HepG2 (cell line): ENCODE data around the gene DYSF.

Experiments
- CTCF ChIP-seq: sonication (generic); formaldehyde crosslinking; IDR thresholded peaks from 2 replicates; pipeline ENCODE4 v1.5.0; 2020; ENCODE audit warnings: mild to moderate bottlenecking, missing genetic modification reagents, moderate library complexity
- ELF3 ChIP-seq: IDR thresholded peaks from 2 replicates; pipeline ENCODE4 v1.6.1; 2016; ENCODE audit warnings: missing genetic modification reagents, missing compliant biosample characterization
- HNRNPL ChIP-seq: fragments of 200-400 bp; formaldehyde crosslinking; IDR thresholded peaks from 2 replicates; pipeline ENCODE4 v1.6.1; 2017; ENCODE audit warnings: mild to moderate bottlenecking, low read depth, low read length
- NFRKB ChIP-seq: fragments of 450-650 bp; IDR thresholded peaks from 2 replicates; pipeline ENCODE4 v1.6.1; 2017
- REPIN1 ChIP-seq: sonication (generic); formaldehyde crosslinking; IDR thresholded peaks from 2 replicates; pipeline ENCODE4 v1.8.0; 2022; ENCODE audit warnings: missing genetic modification reagents, low read depth, mild to moderate bottlenecking, borderline replicate concordance
- SMYD3 ChIP-seq: sonication (generic); formaldehyde crosslinking; IDR thresholded peaks from 2 replicates; pipeline ENCODE4 v1.8.1; 2023; ENCODE audit warnings: mild to moderate bottlenecking, missing genetic modification reagents
- USF2 ChIP-seq, 2 experiments: sonication (generic) in 1 of 2; formaldehyde crosslinking in 1 of 2; IDR thresholded peaks; 2 replicates each; pipeline versions ENCODE4 v1.5.1 to v1.6.1; 2011 to 2020; ENCODE audit warnings: borderline replicate concordance in 1 of 2, low read depth in 1 of 2, low read length in 1 of 2, mild to moderate bottlenecking in 1 of 2, missing genetic modification reagents in 1 of 2, moderate library complexity in 1 of 2
- YY1 ChIP-seq: IDR thresholded peaks from 2 replicates; pipeline ENCODE4 v1.6.1; 2011; ENCODE audit warnings: low read length, low read depth, moderate library complexity, mild to moderate bottlenecking; ENCODE audit not compliant: insufficient read depth, insufficient replicate concordance
- ZBTB33 ChIP-seq: sonication (generic); formaldehyde crosslinking; IDR thresholded peaks from 2 replicates; pipeline ENCODE4 v1.4.0; 2020; ENCODE audit warnings: missing genetic modification reagents
- ZNF280B ChIP-seq: sonication (generic); formaldehyde crosslinking; IDR thresholded peaks from 2 replicates; pipeline ENCODE4 v1.5.0; 2020; ENCODE audit warnings: missing genetic modification reagents, mild to moderate bottlenecking, borderline replicate concordance
- ZUFSP ChIP-seq: sonication (generic); formaldehyde crosslinking; IDR thresholded peaks from 2 replicates; pipeline ENCODE4 v1.9.0; 2021; ENCODE audit warnings: missing genetic modification reagents, mild to moderate bottlenecking, borderline replicate concordance

GRCh38 chr2:71602115-71602495 lies 148.7 kb downstream of the DYSF start:
- no peak for TF ChIP-seq ELF3 (CRISPR knock-in tag)
- TF ChIP-seq ZBTB33 (CRISPR knock-in tag) = no peak
- no peak for TF ChIP-seq USF2 (IDR thresholded peaks at IDR 0.05; ENCODE audit: low read depth, low read length)
- no peak for TF ChIP-seq USF2 (CRISPR knock-in tag; IDR thresholded peaks at IDR 0.05; ENCODE audit: borderline replicate concordance)
- TF ChIP-seq ZNF280B (CRISPR knock-in tag) = no peak
- no peak for TF ChIP-seq YY1
- TF ChIP-seq HNRNPL = no peak
- TF ChIP-seq NFRKB = no peak
- no peak for TF ChIP-seq REPIN1
- no peak for TF ChIP-seq CTCF
- TF ChIP-seq SMYD3 (CRISPR knock-in tag) = no peak
- TF ChIP-seq ZUFSP (CRISPR knock-in tag) = no peak
